Keratinocyte (primary cell): ENCODE data around the gene CREB3L2.

ENCODE experiments used
- CTCF ChIP-seq, 3 experiments: IDR thresholded peaks in 1 of 3; conservative IDR thresholded peaks in 1 of 3; optimal IDR thresholded peaks in 1 of 3; 2 replicates in 2 of 3; 3 replicates in 1 of 3; pipeline versions ENCODE3 to v1.5.1; 2011; ENCODE audit warnings: low read length in 3 of 3, mild to moderate bottlenecking in 3 of 3, moderate library complexity in 2 of 3, control low read depth in 1 of 3, inconsistent platforms in 1 of 3; ENCODE audit not compliant: insufficient read depth in 2 of 3; ENCODE audit errors: extremely low read depth in 1 of 3
- EZH2 ChIP-seq: IDR thresholded peaks from one replicate; pipeline ENCODE4 v1.6.1; 2012; ENCODE audit warnings: inconsistent platforms, mild to moderate bottlenecking, low read length, moderate library complexity

GRCh38 chr7:138006106-138006505, 4.2 kb upstream of the CREB3L2 start:
- TF ChIP-seq CTCF (optimal IDR thresholded peaks at IDR 0.05 in 1 of 3, IDR thresholded peaks at IDR 0.05 in 1 of 3, conservative IDR thresholded peaks at IDR 0.05 in 1 of 3; ENCODE audit: extremely low read depth in 1 of 3, insufficient read depth in 2 of 3, low read length in 3 of 3) (no peak), EZH2 (no peak)
